Measurements from ENCODE around the gene BORCS6.

The BORCS6 gene

DNA sequence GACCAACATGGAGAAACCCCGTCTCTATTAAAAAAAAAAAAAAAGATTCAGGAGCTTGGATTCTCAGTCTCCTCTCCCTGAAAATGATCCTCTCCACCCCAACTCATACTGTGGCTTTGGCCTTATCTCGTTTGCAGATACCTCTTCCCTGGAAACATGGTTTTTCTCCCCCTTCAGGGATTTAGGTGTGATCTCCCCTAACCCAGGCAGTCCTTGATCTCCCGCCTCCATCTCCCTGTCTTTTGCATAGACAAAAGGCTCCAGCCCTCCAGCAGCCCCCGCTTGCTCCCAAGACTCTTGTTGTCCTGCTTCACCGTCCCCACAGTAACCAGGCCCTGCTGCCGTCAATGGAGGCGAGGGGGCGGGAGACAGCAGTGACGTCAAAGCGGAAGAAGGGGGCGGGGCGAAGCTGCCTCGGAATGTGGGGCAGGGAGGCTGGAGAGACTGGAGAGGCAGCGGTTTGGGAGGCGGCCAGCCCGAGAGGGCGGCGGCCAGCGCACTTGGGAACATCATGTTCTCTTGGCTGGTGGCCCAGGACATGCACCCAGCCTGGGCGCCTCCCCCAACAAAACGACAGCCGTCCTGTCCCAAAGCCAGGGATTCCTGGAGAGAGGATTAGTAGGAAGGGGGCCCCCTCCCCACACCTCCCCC, 35.9 kb downstream of the BORCS6 start:
- DNase-seq = peak; percentile 100

DNA sequence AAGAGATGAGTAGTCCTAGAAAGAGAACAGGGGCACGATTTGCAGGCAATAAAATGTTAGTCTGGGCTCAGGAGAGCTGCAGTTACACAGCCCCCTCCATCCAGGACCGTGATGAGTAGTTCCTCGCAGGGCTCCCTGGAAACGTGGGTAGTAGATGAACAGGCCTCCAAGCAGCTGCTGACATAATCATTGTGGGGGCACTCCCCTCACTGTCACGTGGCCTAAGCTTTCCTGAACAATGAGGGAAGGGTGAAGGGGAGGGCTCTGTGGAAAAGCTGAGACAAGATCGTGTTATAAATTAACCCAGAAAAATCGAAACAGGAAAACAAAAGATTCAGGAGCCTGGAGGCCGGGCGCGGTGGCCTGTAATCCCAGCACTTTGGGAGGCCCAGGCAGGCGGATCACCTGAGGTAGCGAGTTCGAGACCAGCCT, 36.4 kb downstream of the BORCS6 start:
- peak; percentile 92 for DNase-seq

DNA sequence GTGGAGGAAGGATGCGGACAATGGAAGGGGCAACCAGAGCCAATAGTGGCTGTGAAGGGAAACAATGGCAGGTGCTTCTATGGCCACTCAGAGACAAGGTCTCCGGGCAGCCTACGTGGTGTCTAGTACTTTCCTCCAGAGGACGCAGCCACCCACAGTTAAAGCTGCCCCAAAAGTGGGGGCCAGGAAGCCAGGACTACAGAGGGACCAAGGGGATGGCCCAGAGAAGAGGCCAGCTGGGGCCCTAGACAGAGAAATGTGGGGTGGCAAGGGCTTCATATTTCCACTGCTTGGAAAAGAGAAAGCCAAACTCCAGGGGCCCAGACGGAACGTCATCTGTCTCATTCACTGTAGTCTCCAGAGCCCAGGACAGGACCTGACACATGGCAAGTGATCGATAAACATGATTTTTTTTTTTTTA, 36.9 kb downstream of the BORCS6 start:
- DNase-seq = no peak

DNA sequence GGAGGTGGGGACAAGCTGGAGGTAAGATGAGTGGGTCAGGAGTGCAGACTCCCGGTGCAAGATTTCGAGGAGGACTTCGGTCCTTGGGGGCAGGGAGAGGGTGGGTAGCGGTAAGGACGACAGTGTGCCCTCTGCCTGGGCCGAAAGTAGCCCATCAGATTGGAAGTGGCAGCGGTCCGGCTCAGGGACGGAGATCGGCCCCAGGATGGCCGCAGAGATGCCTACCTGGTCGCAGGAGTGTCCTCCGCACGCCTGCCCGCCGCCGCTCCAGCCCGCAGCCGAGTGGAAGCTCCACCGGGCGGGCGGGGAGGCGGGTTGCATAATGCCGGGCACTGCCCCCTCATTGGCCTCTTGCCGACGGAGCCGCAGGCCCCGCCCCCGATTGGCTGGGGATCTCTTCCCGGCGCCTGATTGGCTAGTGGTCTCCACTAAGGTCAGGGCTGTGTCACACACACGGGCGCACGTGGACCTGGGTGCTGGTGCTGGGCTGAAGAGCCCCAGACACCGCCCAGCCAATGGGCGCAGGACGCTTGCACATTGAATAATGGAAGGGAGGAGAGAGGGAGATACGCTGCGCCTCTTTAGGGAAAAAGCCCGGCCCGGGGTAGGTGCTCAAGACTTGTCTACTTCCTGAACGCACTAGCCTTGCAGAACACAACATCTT, 37.7 kb downstream of the BORCS6 start, which contains the start of gene PER1:
TSS of gene PER1 (minus strand) at position 293 of the 664 bp plus-strand sequence. CDS start 1,698 bp downstream, outside the sequence.
- peak; percentile 95 for DNase-seq

DNA sequence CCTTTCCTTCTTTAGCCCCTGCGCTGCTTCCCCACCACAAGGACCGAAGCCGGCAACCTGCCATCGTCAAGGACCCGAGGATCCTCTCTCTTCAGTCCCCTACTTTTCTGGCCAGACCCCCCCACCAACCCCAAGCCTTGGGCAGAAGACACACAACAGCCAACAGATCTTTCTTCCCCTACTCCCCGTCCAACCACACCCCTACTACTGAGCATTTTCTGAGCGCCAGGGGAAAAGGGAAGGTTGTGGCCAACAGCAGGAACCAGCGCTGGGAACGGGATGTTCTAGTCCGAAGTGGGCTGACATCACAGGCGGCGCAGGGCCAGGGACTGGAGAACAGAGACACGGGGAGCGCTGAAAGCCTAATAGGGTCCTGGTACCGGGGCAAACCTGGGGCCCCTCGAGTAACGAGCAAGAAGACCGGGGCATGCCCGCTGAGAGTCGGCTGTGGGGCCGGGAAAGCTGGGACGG, 38.3 kb downstream of the BORCS6 start:
- DNase-seq = peak; percentile 90

DNA sequence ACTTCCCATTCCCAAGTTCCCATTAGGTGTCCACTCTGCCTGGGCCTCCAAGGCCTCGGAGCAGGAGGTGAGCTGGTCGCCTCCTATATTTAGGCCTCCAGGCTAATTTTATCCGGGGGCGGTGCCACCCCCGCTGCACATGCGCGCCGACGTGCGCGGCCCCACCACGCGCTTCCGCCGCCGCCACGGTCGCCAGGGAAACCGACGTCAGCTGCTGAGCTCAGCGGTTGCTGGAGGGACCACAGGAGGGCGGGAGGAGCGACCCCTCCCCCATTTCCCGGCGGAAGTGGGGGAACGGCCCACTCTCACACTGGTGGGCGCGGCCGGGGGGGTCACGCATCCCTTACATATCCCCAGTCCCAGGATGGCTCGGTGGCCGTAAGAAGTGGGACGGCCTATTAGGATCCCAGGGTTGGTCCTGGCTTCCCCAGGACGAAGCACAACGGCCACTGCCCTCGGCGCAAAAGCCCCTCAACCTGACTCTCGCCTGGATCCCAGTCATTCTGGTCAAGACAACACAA, 38.8 kb downstream of the BORCS6 start:
- DNase-seq = peak; percentile 98

DNA sequence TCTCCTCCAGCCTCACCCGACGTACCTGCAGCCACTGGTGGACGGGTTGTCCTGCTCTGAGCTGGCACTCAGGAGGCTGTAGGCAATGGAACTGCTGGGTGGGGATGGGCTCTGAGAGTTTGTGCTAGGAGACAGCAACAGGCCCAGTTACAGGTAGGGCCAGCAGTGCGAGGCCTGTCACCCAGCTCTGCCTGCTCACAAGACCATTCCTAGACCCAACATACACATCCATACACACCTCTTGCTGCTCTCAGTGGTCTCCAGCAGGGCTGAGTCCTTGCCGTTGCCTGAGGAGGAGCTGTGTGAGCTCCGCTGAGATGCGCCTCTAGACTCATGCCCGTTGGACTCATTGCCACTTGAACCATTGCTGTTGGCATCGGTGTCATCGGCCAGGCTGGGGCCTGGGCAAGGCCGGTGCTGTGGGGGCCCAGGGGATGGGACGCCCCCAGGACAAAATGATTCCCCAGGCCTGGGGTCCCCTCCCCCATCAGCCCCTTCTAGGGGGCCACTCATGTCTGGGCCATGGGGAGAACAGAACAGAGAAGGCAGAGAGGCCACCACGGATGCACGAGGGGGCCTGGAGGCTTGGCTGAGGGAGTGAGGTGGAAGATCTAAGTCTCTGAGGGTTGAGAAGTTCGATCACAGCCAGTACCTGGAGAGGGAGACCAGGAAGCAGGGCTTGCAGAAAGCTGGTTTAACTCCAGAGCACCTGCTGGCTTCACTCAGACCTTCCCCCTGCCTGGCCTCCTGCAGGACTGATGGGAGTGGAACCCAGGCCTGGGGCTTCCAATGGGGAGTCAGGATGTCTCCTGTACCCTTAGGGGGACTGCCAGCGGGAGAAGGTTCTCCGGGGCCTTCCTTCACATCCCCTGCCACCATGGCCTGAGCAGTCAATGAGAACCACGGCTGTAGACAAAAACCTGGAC, 39.5 kb downstream of the BORCS6 start:
- DNase-seq = peak; percentile 33

DNA sequence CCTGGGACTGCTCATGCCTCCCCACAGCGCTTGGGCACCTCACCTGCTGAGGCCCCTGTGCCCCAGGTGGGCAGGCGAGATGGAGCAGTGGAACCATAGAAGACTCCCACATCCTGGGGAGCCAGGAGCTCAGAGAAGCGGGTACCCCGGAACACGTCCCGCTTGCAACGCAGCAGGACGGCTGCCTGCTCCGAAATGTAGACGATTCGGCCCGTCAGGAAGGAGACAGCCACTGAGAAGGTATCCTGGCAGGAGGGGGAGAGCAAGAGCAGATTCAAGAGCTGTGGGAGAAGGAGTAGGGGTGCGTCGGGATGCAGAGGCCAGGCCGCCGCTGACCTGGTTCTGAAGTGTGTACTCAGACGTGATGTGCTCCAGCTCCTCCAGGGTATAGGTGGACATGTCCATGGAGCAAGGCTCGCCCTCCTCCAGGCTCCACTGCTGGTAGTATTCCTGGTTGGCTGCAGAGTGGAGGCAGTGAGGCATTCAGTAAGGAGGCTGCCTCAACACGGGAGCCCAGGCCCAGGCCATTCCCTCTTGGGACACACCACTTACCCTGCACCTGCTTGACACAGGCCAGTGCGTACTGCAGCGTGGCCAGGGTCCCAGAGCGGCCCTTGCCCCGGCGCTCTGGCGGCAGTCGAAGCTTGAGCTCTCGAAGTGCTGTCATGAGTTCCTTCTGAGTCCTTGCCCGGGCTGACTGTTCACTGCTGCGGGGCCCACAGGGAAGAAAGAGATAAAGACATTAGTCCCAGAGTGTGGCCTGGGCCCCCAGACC, 40.4 kb downstream of the BORCS6 start:
- DNase-seq = peak; percentile 30

DNA sequence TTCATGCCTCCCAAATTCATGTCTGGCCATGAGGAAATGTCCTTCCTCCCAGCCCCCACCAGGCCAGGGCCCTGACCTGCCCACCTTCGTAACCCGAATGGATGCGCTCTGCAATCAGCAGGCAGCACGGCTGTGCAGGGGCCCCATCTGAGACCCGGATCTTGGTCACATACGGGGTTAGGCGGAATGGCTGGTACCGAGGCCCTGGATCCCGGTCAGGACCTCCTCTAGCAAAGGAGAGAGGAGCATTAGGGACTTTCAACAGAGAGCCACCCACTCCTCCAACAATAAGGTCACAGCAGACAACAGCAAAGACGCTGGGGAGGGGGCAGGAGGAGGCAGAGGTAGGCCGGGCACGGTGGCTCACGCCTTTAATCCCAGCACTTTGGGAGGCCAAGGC, 41.4 kb downstream of the BORCS6 start:
- DNase-seq = no peak

DNA sequence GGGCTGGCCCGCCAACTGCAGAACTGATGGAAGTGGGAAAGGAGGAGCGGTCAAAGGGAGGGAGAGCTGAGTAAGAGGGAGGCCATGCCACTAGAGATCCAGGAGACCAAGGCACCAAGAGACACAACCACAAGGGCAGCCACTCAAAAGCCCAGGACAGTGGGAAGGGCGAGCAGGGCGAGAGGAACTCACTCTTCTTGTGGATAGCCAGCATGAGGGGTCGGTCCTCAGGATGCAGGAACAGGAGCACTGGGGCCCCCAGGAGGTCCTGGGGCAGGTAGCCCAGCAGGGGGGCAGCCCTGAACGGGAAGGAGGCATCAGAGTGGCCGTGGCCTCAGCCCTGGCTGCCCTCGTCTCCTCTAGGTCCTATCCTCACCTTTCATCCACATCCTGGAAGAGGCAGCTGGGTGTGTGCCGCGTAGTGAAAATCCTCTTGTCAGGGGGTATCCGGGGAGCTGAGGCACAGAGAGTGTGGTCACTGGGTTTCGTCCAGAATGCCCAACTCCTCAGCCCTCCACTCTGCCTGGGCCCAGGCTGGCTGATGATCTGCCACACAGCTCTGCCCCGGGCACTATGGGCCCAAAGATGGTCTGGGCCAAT, 42.1 kb downstream of the BORCS6 start:
- no peak for DNase-seq

DNA sequence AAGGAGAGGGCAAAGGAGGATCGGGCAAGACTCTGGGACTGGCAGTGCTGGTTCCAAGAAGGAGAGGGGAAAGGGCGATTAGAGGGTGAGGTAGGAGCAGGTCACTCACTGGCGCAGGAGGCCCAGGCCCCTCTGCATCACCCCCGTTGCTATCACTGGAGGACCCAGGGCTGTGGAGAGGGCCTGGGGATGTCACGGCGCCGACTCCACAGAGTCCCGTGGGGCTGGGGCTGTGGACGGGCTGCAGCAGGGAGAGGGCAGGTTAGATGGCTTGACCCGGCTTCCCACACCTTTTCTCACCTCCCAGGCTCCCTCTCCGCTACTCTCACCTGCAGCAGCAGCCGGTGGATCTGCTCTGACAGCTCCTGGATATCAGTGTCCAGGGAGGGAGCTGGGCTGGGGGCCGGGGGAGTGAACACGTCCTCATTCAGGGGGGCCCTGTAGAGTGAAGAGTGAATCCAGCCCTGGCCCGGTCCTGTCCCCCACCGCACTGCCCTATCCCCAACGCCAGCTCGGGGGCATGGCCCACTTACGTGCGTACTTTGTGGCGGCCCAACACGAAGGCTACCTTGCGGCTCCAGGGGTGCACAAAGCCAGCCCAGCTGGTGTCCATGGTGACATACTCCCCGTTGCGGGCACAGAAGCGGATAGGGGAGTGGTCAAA, 42.7 kb downstream of the BORCS6 start:
- DNase-seq = peak; percentile 29

DNA sequence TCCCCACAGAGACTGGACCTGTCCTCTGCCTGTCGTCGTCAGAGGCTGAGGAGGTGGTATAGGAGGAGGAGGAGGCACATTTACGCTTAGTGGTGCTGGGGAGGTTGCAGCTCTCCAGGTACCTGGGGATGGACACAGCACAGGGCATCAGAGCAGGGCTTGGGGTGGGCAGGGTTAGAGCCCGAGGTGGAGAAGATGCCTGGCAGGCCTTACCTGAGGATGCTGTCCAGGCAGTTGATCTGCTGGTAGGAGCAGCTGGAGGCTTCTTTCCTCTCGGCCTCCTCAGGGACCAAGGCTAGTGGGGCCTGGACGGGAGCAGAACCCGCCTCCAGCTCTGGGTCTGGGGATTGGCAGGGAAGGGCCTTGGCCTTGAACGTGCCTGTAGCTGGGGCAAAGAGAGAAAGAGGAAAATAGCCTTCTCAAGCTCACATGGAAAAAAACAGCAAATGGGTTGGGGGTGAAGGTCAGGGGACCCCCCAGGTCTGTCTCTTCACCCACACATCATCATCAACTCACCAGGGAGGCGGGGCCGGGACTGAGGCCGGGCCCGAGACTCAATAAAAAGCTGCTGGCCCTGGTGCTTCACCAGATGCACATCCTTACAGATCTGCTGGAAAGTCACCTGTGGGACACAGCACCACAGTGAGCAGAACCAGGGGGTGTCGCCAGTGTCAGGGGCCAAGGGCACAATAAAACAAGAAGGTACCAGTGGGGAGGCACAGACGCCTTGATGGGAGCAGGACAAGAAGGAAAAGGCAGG, 43.4 kb downstream of the BORCS6 start:
- DNase-seq = no peak

DNA sequence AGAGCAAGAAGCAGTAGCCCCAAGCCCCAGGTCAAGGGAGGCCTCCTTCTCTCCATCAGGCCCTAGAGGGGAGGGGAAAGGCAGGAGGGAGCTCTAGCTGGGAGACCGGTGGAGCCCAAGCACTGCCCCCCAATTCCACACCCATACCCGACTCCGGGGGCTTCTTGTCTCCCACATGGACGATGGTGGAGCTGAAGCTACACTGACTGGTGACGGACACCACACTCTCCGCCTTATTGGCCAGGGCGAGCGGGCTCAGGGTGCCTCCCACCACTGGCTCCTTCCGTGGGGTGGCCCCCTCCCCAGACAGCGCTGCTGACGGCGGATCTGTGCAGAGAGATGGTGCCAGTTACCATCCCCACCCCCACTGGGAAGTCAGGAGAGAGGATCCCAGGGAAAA, 44.2 kb downstream of the BORCS6 start:
- DNase-seq = no peak

DNA sequence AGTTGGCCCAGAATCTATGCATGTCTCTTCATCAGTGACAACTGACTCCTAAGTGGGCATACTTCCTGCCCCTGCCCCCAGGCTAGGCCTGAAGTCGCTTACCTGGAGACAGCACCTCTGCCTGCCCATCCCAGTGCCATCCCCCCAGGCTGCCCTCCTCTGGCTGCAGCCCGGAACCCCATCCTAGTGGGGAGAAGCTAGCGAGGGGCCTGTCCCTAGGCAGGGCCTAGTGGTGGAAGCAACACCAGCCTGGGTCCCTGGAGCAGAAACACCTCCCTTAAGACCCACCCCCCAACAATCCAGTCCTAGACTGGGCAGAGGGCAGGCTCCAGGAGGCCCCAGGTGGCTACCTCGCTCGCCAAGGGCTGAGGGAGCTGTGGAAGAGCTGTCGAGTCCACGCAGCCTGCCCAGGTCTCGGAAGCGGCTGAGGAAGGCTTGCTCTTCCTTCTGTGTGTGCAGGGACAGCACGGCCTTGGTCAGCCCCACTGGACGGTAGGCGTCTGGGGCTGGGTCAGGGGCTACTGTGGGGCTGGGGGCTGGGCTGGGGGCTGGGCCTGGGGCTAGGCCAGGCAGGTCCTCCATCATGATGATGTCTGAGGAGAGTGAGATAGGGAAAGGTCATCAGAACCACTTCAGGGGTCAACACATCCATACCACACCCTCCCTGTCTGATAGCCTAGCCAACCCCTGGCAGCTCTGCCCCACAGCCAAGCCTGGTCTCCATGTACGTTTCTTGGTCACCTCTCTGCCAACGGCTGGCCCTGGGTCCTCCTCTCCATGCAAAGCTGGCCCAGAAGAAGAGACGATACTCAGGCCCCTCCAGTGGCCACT, 45.4 kb downstream of the BORCS6 start:
- DNase-seq = peak; percentile 29

DNA sequence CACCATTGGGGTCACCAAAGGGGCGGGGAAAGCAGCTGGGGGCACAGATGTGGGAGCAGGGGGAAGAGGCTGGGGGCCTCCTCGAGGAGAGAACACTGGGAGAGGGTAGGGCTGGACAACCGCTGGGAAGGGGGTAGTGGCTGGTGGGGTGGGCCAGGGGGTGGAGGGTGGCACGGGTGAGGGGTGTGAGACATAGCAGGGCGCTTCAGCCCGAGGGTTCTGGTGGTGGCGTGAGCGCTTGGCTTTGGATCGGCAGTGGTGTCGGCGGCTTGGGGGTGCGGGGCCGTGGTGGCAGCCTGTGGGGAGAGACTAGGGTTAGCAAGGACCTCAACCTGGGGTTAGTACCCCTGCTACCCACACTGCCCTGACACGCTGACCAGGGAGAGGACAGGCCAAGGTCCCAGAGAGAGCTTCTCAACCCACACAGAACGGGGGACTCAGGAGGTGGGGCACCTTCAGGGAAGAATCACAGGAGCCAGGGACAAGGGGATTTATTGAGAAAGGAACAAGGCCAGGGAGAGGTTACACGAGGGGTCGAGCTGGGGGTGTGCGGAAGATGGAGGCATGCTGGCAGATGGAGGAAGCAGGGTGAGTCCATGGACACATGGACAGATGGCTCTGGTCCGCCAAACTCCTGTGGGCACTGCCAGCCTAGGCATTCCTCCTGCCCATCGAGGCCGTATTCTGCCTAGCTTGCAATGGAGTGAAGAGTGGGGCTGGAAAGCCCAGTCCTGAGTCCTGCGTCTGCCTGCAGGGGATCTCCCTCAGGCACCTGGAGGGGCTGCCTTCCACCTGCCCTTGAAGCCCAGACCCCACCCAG, 46.2 kb downstream of the BORCS6 start:
- peak; percentile 45 for DNase-seq

DNA sequence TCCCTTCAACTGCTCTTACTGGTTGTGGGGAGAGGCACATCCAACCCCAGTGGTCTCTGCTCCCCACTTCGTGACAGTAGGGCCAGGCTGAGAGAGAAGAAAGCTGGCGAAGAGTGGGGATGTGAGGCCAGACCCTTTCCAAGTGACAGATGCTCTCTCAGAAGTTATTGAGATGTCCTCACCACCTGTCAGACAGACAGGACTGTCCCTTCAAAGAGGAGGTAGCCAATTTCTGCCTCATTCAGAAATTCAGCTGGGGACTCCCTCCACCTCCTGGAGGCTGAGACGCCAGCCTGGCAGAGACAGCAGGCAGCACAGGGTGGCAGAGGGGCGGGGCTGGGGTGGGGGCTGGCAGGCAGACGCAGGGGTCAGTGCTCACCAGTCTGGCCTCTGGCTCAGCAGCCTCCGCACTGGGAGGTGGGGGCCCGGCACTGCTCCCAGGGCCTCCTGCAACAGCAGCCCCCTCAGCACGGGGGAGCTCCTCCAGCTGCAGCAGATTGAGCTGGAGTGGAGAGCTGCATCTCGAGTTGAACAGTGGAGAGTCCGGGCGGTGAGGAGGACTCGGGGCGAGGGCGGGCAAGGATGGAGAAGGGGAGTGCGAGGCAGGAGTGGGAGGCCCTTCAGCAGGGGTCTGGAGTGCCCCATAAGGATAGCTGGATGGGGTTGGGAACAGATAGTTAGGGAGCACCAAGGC, 46.9 kb downstream of the BORCS6 start:
- peak; percentile 35 for DNase-seq

DNA sequence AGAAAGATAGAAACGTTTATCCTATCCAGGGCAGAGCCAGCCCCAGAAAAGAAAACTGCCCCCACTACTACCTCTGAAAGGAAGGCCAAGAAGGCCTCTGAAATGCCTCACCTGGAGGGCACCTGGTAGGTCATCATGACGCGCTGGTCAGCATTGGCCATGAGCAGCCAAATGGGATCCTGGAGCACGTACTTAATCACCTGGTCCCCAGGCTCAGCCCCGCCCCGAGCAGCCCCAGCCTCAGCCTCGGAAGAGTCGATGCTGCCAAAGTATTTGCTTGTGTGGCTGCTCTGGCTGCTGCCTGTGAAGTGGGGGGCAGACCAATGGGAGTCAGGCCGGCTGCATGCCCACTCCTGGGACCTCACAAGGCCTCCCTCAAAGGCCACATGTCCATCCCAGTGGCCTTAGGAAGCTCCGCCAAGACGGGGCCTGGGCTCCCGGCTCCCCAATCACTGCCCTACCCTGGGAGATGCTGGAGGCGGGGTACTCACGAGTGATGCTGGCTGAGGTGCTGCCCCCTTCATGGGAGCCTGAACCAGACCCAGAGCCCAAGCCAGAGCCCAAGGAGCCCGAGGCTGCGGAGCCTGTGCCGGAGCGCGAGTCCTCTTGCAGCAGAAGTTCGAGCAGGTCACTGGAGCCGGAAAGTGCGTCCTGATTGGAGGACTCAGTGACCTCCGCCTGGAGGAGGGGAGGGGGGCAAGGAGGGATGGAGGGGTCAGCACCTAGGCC, 47.7 kb downstream of the BORCS6 start:
- DNase-seq = peak; percentile 45
